Loucy (cell line): ENCODE measurements around the gene ATG16L2.

Experiments
- EZH2phosphoT487 ChIP-seq: fragments of 200-600 bp; IDR thresholded peaks from 2 replicates; pipeline ENCODE4 v1.6.1; 2018; ENCODE audit warnings: antibody characterized with exemption, mild to moderate bottlenecking, moderate library complexity, borderline replicate concordance
- TF ChIP-seq, protein P1 (sequence below): fragments of 200-600 bp; sonication (generic); conservative IDR thresholded peaks from 2 replicates; pipeline ENCODE4 v1.5.1; 2014; ENCODE audit warnings: mild to moderate bottlenecking, antibody characterized with exemption, low read length

DNA sequence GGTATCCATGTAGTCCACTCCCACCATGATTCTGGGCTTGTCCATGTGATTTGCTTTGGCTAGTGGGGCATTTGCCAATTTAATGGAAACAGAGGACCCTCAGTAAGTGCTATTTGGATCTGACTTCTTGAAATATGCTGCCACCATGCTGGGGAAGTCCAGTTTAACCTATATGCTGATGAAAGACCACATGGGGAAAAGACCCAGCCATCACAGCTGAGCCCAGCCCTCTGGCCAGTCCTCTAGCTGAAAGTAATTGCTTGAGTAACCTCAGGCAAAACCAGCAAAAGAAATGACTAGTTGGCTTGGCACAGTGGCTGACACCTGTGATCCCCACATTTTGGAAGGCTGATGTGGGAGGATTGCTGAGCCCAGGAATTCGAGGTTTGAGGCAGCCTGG is 61.5 kb downstream of the ATG16L2 start:
- TF ChIP-seq, protein P1, sequence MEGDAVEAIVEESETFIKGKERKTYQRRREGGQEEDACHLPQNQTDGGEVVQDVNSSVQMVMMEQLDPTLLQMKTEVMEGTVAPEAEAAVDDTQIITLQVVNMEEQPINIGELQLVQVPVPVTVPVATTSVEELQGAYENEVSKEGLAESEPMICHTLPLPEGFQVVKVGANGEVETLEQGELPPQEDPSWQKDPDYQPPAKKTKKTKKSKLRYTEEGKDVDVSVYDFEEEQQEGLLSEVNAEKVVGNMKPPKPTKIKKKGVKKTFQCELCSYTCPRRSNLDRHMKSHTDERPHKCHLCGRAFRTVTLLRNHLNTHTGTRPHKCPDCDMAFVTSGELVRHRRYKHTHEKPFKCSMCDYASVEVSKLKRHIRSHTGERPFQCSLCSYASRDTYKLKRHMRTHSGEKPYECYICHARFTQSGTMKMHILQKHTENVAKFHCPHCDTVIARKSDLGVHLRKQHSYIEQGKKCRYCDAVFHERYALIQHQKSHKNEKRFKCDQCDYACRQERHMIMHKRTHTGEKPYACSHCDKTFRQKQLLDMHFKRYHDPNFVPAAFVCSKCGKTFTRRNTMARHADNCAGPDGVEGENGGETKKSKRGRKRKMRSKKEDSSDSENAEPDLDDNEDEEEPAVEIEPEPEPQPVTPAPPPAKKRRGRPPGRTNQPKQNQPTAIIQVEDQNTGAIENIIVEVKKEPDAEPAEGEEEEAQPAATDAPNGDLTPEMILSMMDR = no peak
- no peak for TF ChIP-seq EZH2phosphoT487
